Activated CD8-positive, alpha-beta memory T cell treated with anti-CD3 and anti-CD28 coated beads, Interleukin-2, amount 50 U/mL, for 4 hours (primary cell): ENCODE results near the gene TXK.
"Not testable (repeated sequence)": the region's sequence is repeated elsewhere in the genome, so short reads cannot be mapped to it uniquely, and the experiment has no call there.

ENCODE experiments used
- DNase-seq: peaks from one replicate; pipeline ENCODE4 v3.0.0-alpha.2; 2020

TXK gene

DNA sequence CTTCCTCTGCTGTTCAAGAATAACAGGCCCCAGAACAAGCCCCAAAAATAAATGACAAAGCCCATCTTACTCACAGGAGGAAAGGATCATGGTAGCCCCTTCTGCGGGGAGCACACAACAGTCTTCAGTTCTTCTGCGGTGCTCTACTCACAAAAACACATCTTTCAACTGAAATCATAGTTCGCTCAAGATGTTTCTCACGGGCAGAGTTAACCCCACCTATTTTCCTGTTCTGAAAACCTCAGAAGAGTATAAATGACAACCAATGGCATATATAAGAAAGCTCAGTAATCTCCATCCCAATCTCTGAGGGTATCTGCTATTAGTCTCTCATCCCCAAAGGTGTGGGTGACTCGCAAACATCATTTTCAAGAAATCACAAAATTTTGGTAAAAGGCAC lies at the start of gene TXK:
Gene TXK (minus strand): TSS at position 170 of the 400 bp plus-strand sequence. CDS start 80 bp downstream, at position 90.
- no peak for DNase-seq

- DNase-seq = no peak
Observed at GRCh38 chr4:48180234-48180633, 46.2 kb upstream of the TXK start.

GRCh38 chr4:48178931-48179330 lies 44.9 kb upstream of the TXK start:
- no peak for DNase-seq

GRCh38 chr4:48175806-48176205 lies 41.8 kb upstream of the TXK start:
- DNase-seq = no peak

DNA sequence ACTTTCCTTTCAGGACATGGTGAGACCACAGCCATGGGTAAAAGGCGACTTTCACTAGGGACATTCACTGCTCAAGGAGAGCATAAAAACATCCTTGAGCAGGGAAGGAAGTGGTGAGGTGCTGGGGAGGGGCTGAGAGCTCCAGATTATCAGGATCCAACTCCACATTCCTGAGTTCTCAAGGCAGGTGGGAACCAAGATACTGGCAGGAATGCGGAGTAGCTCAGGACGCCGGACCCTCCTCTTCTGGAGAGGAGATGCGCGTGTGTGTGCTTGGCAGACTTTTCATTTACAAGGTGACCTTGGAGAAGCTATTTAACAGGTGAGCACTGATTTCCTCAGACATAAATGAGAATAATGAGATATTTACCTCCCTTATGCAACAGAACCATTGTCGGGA lies 41.3 kb upstream of the TXK start:
- DNase-seq = no peak

GRCh38 chr4:48173056-48173991 lies 39.3 kb upstream of the TXK start:
- DNase-seq = no peak

GRCh38 chr4:48172651-48173050 lies 38.6 kb upstream of the TXK start:
- no peak for DNase-seq

DNA sequence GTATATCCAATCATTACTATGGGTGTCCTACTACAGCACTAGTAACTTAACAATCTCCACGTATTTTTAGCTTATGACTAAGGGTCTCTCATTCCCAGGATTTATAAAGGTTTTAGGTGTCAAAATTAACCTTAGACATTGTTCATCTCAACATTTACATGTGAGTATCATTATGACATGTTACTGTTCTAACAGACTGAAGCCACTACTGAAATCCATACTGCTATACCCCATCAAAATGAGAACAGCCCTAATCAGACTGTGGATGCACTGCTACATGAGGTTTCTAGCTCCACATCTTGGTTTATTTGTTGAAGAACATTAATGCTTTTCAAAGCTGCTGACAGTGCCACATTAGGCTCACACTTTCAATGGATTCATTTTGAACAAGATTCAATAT lies 35.6 kb upstream of the TXK start:
- no peak for DNase-seq

DNA sequence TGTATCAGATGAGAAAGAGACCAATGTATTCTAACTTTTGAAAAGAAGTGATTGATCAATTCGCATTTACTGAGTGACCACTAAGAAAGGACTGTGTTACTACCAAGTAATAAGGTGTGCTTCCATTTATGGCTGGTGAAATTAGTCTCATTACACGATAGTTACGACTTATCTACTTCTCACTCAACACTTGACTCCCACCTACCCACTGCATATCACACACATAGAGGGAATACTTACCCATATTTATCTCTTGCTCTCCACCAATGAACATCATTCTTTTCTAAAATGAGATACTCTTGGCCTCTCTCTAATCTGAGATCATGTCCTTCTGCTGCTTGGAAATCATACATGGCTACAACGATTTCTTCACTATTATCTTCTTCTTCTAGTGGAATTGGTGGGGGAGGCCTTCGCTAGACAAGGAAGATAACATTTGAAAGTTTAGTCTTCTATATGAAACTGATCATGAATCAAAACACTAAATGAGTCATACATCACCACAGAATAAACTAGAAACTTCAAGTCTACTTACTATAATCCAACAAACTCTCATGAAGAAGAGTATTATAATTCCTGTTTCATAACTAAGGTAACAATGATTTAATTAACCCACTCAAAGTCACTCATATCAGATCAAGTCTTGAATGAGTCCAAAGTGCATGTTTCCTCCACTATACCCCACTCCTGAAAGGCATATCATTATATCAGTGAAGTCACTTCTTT lies 33.7 kb upstream of the TXK start:
- DNase-seq = no peak

GRCh38 chr4:48164561-48164960 lies 30.5 kb upstream of the TXK start:
- DNase-seq = not testable (repeated sequence)

DNA sequence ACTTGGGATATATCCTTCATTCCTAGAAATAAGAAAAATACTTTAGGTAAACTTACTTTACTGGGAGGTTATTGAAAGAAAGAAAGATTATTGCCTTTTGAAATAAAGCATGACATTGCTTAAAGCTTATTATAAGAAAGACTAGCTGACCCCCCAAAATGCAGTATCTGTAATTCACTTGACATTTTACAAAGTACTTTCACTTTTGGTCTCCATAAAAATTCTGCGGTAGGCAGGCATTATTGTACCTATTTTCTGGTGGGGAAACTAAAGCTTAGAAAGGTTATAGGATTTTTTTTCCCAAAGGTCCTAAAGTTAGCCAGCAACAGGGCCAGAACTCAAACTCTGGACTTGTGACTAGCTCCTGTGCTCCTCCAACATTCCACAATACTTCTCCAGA lies 29.7 kb upstream of the TXK start:
- no peak for DNase-seq

DNA sequence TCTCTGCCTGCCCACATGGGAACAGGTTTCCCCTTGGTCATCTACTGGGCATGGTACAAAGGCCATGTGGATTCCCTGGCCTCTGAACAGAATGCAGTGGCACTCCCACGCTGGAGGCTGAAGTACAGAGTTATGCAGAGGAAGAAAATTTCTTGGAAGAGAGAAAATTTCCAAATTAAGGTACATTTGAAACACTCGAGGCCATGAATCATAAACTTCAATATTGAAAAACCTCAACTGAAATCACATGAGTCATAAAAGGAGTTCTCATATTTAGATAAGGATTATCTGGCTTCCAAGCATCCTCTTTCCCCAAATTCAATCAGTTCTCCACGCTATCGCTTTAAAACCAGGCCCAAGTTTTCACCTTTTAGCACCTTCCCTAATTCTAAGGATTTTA lies 28.1 kb upstream of the TXK start:
- DNase-seq = no peak

DNA sequence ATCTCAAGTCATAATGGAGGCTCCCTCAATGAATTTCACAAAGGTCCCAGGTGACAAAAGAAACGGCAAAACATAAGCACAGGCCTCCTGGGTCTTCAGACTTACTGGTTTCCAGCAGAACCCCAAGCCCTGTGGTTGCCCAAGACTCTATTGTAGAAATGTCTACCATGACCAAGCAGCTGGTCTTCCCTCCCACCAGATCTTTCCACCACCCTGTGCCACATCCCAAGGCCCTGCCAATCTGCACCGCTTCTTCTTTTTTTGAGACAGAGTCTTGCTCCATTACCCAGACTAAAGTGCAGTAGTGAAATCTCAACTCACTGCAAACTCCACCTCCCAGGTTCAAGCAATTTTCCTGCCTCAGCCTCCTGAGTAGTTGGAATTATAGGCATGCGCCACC lies 23.2 kb upstream of the TXK start:
- no peak for DNase-seq

DNA sequence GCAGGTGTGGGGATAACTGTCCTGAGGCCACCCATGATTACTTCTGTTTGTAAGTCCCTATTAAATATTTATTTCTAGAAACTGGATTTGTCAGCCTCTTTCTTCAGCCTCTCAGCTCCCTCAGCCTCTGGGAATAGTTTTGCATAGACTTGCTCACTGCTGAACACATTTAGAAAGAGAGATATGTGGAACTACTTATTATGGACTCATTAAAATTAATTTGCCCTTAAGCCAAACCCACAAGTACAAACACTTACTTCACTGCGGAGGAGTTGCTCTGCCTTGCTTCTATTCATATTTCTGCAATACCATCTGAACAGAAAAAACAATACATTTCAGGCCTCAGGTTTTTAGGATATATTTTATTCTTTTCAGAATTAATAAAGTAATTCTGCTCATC lies 22.4 kb upstream of the TXK start:
- DNase-seq = no peak

DNA sequence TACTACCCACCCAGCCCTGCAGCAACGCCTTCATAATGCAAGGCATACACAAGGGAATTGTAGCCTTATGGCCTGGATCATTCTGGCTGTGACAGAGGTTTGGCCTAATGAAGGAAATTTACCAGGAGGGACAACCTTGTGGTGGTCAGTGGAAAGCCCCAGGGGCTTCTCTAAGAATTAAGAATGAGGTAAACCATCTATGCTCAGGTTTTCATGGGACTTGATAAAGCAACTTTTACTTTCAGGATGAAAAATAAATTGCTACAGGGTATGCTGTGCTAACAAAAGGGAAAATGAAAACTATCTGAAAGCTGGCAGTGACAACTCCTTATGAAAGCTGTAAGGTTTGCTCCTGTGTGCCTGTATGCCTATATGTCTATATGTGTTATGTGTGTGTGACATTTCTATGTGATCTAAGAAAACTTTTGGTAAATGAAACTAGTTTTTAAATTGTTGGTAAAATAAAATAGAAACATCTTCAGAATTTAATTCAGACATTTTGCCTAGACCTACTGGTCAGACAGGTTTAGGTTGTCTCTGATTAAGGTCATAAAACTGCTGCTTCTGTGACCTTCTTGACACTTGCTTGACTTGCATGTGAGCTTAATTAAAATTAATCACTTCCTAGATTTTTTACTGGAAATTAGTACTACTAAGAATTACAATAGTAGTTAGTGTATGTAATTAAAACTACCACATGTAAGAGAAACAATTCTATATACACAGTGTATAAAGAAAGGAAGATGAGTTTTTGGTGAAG lies 19.9 kb upstream of the TXK start:
- DNase-seq = no peak

GRCh38 chr4:48152259-48152658 lies 18.2 kb upstream of the TXK start:
- no peak for DNase-seq

GRCh38 chr4:48149827-48150370 lies 15.8 kb upstream of the TXK start:
- DNase-seq = no peak

DNA sequence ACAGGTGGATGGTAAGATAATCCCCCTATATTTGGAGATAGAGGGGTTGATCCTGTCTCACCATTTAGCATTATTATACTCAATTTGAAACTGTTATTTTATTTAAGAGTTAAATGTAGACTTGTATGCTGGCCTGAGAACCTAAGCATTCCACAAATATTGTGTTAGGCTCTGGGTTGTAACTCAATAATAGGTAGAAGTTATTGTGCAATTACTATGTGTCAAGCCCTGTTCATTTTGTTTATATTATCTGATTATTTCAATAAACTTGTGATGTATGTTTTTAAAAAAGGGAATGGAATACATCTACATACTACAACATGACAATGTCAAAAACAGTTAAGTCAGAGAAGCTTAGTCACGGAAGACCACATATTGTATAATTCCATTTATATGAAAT lies 13.6 kb upstream of the TXK start:
- DNase-seq = no peak

DNA sequence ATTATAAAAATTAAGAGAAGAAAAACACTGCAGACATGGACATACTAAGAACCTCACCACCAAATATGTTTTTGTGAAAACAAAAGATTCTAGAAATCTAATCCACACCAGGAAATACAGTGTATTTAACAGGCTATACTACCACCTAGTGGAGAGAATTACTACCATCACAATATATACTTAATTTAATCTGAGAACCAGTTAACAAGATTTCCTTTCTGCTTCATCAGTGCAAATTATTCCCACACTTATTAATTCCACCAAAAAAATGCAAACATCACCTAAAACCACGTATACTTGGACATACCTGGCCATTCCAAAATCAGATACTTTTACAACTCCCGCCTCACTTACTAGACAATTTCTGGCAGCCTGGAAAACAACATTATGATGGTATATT lies 7.0 kb upstream of the TXK start:
- no peak for DNase-seq

GRCh38 chr4:48139691-48140090 lies 5.6 kb upstream of the TXK start:
- DNase-seq = peak; percentile 42

GRCh38 chr4:48138936-48139335 lies 4.9 kb upstream of the TXK start:
- no peak for DNase-seq

GRCh38 chr4:48138511-48138910 lies 4.5 kb upstream of the TXK start:
- DNase-seq = no peak

GRCh38 chr4:48137846-48138245 lies 3.8 kb upstream of the TXK start:
- no peak for DNase-seq
